HG03135 (cell line): ENCODE measurements around the gene SLC8B1.

Source experiments
- ATAC-seq: cut with Tn5 transposase; IDR thresholded peaks from one replicate; pipeline ENCODE4 v1.9.1; 2021; ENCODE audit warnings: mild to moderate bottlenecking, moderate library complexity; ENCODE audit not compliant: unreplicated experiment

SLC8B1 gene

DNA sequence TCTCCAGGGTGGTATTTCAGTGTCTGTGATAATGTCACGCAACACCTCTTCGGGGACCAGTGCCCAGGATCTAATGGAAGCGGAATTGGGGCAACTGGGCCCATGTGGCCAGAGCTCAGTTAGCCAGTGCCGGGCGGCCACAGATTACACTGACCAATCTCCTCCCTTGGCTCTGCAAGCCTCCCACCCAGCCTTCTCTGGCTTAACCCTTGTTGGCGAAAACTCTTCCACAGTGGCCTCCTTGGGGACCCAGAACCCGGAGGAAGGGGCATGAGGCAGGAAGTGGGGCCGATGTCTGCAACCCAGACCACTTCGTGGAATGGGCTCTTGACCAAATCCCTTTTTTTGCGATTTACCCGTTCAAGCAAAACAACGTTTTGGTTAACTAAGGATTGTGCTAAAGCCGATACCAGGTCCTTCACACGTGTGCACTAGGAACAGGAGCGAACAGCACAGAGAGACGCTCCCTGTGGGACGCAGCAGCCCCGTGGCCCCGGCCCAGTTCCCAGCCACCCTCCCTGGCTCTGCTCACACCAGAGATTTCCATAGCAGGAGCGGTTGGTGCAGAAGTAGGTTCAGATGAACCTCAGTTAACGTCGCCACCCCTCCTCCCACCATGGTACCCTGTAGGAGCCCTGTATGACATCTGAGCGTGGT, 38.2 kb downstream of the SLC8B1 start:
- no peak for ATAC-seq

- no peak for ATAC-seq
These were observed 38.9 kb downstream of the SLC8B1 start for GRCh38 chr12:113295886-113296556.

DNA sequence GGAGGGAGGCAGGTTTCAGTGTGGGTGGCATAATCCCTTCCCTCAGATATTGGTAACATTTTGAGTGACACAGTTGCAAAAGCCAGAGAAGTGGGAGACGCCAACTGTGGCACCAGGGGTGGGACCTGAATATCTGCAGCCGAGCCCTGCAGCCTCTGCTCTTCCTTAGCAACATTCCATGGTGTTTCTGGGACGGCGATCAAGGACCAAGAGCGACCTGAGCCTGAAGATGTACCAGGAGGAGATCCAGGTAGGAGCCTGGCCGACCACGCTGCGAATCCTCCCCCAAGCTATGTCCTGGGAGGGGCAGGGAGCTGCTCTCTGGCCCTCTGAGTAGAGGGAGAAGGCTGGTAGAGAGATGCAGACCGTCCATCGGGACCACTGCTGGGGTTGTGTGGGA, 41.8 kb downstream of the SLC8B1 start:
- no peak for ATAC-seq

DNA sequence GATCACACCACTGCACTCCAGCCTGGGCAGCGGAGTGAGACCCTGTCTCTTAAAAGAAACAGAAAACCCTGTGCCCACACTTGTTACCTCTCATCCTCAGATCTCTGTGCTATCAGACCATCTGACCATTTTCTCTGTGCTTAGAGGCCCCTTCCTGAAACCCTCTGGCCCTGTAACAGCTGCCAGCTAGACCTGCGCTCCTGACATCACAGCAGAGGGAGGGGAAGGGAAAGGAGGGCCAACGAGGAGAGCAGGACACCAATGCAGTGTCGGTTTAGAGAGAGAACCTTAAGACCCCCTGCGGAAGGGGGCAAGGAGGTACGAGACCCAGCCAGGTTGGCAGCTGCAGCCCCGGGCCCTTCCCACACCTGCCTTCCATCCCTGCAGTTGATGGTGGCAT, 42.4 kb downstream of the SLC8B1 start:
- ATAC-seq = no peak

- no peak for ATAC-seq
These were observed 42.8 kb downstream of the SLC8B1 start for GRCh38 chr12:113292091-113292490.

DNA sequence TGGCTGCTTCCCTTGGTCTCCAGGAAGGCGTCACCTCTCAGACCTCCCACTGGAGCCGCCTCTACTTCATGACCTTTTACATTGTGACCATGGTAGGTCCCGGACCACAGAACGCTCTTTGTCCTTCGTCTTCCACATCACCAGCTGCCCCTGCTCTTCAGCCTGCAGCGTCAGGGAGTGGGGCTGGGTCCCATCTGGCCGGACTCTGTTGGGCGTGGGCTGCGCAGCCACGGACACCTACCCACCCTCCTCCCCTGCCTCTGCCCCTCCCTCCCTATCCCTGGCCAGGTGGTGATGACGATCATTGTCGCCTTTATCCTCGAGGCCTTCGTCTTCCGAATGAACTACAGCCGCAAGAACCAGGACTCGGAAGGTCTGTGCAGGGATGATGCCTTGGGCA, 43.3 kb downstream of the SLC8B1 start:
- no peak for ATAC-seq

DNA sequence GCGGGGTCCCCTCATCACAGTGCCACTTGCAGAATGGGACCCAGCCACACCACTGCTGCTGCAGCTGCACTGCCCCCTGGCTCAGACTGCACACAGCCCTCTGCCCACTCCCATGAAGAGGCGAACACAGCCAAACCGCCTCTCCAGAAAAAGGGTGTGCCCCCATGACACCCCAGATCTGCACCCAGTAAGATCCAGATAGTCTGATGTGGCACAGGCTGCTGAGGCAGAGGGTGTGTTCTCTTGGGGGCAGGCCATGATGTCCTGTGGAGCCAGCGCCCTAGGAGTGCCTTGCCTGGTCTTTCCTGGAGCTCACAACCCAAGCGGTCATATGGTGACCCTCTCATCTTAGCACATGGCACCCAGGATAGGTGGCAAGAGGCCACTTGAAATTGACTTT, 44.4 kb downstream of the SLC8B1 start:
- no peak for ATAC-seq

DNA sequence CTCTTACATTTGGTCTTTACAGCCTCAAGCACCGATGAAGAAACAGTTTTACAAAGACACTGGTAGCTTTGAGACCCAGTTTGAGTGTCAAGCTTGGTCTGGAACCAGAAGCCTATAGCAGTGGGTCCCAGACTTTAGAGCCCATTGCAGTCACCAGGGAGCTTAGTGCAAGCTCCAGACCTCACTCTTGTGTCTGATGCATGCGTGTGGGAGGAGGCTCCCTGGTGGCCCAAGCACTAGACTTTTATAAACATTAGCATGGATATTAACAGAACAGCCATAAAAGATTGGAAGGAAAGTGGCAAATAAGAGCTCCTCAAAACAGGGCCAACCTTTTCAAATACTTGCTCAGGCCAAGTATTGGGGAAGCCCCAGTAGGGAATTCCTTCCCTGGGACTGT, 45.5 kb downstream of the SLC8B1 start:
- no peak for ATAC-seq

DNA sequence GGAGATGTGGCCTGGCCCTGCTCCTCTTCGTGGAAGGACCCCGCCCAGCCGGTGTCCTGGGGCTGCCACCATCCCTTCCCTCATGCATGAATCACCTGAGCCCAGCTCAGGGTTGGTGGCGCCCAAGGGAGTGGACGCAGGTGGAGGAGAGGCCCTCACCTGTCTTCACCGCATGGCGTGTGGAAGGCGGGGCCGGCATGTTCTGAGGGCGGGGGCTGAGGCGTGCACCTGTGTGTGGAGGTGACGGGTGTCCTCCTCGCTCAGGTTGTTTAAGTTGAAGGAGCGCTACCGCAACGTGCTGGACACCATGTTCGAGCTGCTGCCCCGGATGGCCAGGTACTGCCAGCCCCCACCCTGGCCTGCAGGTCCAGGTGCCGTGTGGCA, 47.0 kb downstream of the SLC8B1 start:
- ATAC-seq = no peak

DNA sequence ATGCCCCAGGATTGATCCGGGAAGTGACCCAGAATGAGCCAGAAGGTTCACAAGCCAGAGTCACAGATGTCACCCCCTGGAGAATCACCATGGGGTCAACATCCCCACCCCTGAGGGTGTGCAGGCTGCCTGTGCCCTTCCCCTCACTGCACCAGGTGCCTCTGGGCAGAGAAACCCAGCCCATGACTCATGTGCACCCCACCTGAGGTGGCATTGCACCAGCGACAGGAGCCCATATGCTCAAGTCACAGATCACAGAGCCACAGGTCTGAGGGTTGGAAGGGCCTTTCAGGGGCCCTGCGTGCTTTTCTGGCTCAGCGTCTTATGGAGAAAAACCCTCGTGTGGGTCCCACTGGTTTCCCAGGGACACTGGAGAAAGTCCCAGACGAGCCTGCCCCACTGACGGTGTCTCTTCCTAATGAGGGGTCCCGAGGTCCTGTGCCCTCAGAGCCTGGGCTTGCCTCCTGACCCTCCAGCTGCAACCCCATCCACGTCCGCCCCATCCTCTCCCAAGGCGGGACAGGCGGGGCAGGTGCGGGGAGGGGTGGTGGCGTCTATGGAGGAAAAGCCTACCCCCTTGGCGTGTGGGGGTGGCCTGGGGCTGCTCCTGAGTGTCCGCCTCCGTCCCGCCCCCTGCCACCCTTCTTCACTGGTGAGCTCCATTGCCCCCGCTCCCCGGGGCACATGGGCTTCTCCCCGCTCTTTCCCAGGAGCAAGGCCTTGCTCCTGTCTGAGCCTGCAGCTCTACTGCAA, 47.6 kb downstream of the SLC8B1 start:
- no peak for ATAC-seq

- ATAC-seq = no peak
These were observed 48.2 kb downstream of the SLC8B1 start for GRCh38 chr12:113286712-113287111.

- ATAC-seq = no peak
These were observed 49.0 kb downstream of the SLC8B1 start for GRCh38 chr12:113285679-113286610.

DNA sequence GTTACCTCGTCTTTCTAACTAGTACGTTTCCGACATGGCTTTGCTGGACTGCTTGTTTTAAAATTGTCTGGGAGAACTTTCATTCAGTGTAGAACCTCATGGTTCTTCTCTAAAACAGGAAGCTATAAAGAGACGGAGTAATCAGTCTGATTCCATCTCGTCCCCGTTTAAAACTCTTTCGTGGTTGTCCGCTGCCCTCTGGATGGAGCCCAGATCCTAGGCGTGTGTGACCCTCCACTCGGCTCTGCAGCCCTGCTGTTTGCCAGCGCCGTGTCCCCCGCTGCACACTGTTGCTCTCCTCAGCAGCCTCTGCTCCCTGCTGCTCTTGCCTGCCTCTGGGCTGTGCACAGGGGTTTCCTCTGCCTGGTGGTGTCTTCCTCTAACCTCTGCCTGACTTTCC, 50.2 kb downstream of the SLC8B1 start:
- no peak for ATAC-seq

DNA sequence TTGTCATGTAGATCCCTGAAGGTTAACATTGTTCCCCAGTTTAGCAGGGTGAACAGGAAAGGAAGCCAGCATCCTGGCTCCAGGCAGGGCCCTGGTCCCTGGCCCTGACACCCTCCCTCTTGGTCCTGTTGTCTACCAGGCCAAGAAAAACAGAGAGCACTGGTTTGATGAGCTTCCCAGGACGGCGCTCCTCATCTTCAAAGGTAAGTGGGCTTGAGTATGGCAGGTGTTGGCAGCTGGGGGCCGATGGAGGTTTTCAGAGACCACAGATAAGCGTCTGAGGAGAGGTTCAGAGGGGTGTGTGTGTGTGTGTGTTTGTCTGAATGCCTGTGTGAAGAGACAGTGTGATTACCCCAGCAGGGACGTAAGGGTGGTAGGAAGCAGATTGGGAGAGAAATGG, 56.3 kb downstream of the SLC8B1 start:
- no peak for ATAC-seq

GRCh38 chr12:113278141-113278540, 56.8 kb downstream of the SLC8B1 start:
- ATAC-seq = no peak

DNA sequence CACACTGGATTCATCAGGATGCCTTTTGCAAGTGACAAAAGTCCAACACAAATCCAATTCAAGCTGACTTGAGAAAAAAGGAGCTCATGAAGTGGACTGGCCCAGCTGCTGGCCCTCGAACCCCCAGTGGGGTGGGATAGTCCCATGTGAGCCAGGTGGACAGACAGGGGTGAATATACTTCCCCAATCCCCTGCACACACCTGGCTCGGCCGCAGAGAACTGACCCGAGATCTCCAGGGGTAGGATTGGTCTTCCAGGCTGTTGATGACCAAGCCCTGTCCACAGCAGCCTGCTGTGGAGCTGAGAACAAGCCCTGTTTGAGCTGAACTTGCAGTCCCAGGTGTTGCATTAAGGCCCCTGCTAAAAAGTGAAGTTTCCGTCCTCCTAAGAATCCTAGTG, 57.4 kb downstream of the SLC8B1 start:
- no peak for ATAC-seq

GRCh38 chr12:113276946-113277500, 57.9 kb downstream of the SLC8B1 start:
- ATAC-seq = no peak

DNA sequence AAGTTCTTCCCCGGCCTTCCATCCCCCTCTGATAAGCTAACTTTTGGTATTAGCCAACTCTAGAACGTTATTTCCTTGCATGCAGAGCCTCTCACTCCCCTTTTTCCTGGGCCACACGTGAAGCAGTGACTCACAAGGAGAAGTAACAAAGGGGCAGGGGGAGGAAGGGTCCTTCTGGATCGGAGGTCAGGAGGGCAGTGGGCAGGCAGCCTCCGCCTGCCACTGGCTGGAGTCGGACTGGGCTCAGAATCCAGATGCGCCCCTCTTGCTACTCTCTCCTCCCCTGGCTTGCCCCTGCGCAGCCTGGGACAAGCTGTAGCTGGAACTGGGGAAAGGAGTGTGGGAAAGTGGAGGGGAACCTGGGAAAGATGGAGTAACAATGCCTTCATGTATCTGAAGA, 58.6 kb downstream of the SLC8B1 start:
- ATAC-seq = no peak

DNA sequence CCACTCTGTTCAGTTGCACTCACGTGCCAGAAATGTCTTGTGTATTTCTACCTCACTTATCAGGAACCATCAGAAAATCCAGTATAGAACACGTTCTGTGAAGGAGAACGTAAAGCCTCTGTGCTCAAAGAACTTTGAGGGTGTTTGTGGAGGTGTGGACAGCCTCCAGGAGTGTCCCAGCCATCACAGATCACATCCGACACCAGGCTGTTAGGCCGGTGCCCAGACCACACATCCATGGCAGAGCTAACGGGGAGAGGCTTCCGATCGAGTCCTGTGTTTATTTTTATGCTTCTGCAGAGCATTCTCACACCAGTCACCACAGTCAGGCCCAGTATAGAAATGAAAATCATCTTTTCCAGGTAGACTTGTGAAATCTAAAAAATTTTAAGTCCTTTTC, 60.1 kb downstream of the SLC8B1 start:
- ATAC-seq = no peak

GRCh38 chr12:113273053-113273725, 61.7 kb downstream of the SLC8B1 start:
- ATAC-seq = no peak
